H1 (cell line): ENCODE measurements around the gene KRTAP10-5. TPM values are rescaled to one million over a fixed set of nuclear protein-coding genes. Genes with fewer than 3 reads are reported as not detected.

Experiments used
- CTCF ChIA-PET: fragments of 300-600 bp; sonication (Branson Sonifier 250); formaldehyde crosslinking; loops from one replicate; lab custom pipeline; 2021; ENCODE audit not compliant: partially characterized antibody; lab: Charles Lee
- POLR2A ChIA-PET: fragments of 300-600 bp; sonication (Branson Sonifier 250); formaldehyde crosslinking; loops from one replicate; lab custom pipeline; 2021; ENCODE audit warnings: inconsistent platforms; ENCODE audit not compliant: partially characterized antibody; lab: Charles Lee
- DNase-seq, 2 experiments: peaks; one replicate each; pipeline versions ENCODE4 v3.0.0 to v3.0.0-alpha.2; 2010 to 2022; ENCODE audit warnings: low spot score in 2 of 2, low read depth in 1 of 2, mixed read lengths in 1 of 2
- FAIRE-seq: peaks from 2 replicates; lab custom pipeline; 2011; peaks lifted over from hg19 to GRCh38; lab: Jason Lieb, UNC
- H2AFZ ChIP-seq: 2 replicates; pipeline ENCODE4 v1.8.1; 2012; ENCODE audit warnings: low read length, inconsistent platforms
- H2AK5ac ChIP-seq: 2 replicates; pipeline ENCODE4 v1.6.1; 2013; ENCODE audit warnings: low read depth, low read length
- H2BK120ac ChIP-seq: replicated peaks from 2 replicates; pipeline ENCODE3; 2013; ENCODE audit warnings: low read depth, low read length, inconsistent platforms
- H2BK12ac ChIP-seq: 2 replicates; pipeline ENCODE4 v1.6.1; 2013; ENCODE audit warnings: low read depth, low read length
- H2BK15ac ChIP-seq: 2 replicates; pipeline ENCODE4 v1.6.1; 2013; ENCODE audit warnings: low read length
- H2BK20ac ChIP-seq: 2 replicates; pipeline ENCODE4 v1.6.1; 2013; ENCODE audit warnings: low read length
- H2BK5ac ChIP-seq: 2 replicates; pipeline ENCODE4 v1.6.1; 2013; ENCODE audit warnings: low read depth, low read length
- H3K14ac ChIP-seq: 2 replicates; pipeline ENCODE4 v1.6.1; 2013; ENCODE audit warnings: inconsistent platforms; ENCODE audit not compliant: insufficient read length
- H3K18ac ChIP-seq: 2 replicates; pipeline ENCODE4 v1.6.1; 2013; ENCODE audit warnings: low read length; ENCODE audit errors: extremely low read depth
- H3K23ac ChIP-seq: 2 replicates; pipeline ENCODE4 v1.6.1; 2013; ENCODE audit warnings: inconsistent platforms; ENCODE audit not compliant: insufficient read length
- H3K23me2 ChIP-seq: 2 replicates; pipeline ENCODE4 v1.6.1; 2013; ENCODE audit warnings: low read depth, low read length
- H3K27ac ChIP-seq: 2 replicates; pipeline ENCODE4 v1.6.1; 2011; ENCODE audit warnings: low read depth, low read length, inconsistent platforms
- H3K27me3 ChIP-seq, 4 experiments: replicated peaks in 1 of 4; 1 replicate in 1 of 4; 2 replicates in 3 of 4; pipeline versions ENCODE4 v1.6.1 to v1.8.1; 2011 to 2013; ENCODE audit warnings: low read length in 3 of 4, mild to moderate bottlenecking in 3 of 4, inconsistent platforms in 2 of 4, mixed read lengths in 2 of 4, moderate library complexity in 1 of 4; ENCODE audit not compliant: control insufficient read depth in 3 of 4, insufficient read depth in 3 of 4; ENCODE audit errors: extremely low read depth in 1 of 4
- H3K36me3 ChIP-seq, 4 experiments: 2 replicates each; pipeline versions ENCODE4 v1.6.1 to v1.8.1; 2011 to 2013; ENCODE audit warnings: mild to moderate bottlenecking in 4 of 4, low read length in 3 of 4, moderate library complexity in 2 of 4, control low read depth in 1 of 4, inconsistent platforms in 1 of 4; ENCODE audit not compliant: insufficient read depth in 4 of 4, control insufficient read depth in 2 of 4
- H3K4ac ChIP-seq: replicated peaks from 2 replicates; pipeline ENCODE3; 2013; ENCODE audit warnings: low read length, low read depth, mixed read lengths, inconsistent platforms; ENCODE audit not compliant: insufficient read length
- H3K4me1 ChIP-seq, 4 experiments: replicated peaks in 1 of 4; 1 replicate in 1 of 4; 2 replicates in 3 of 4; pipeline versions ENCODE4 v1.6.1 to v1.8.1; 2011 to 2013; ENCODE audit warnings: low read length in 3 of 4, inconsistent platforms in 2 of 4, mixed read lengths in 1 of 4; ENCODE audit not compliant: insufficient read depth in 4 of 4, control insufficient read depth in 3 of 4
- H3K4me2 ChIP-seq, 2 experiments: 2 replicates each; pipeline versions ENCODE4 v1.6.1 to v1.8.1; 2011 to 2013; ENCODE audit warnings: low read depth in 2 of 2, low read length in 2 of 2, control low read depth in 1 of 2, inconsistent platforms in 1 of 2, mild to moderate bottlenecking in 1 of 2; ENCODE audit not compliant: insufficient read depth in 1 of 2
- H3K4me3 ChIP-seq, 4 experiments: fragments of 200-600, 300-600 bp in 1 of 4; sonication (generic), shearing (Covaris generic), sonication (Bioruptor Twin) in 1 of 4; 2 replicates each; pipeline versions ENCODE4 v1.5.1 to v1.8.1; 2011 to 2016; ENCODE audit warnings: low read length in 4 of 4, low read depth in 3 of 4, control low read depth in 2 of 4, inconsistent platforms in 2 of 4, mild to moderate bottlenecking in 2 of 4, mixed read lengths in 1 of 4, moderate library complexity in 1 of 4; ENCODE audit not compliant: insufficient read depth in 2 of 4; ENCODE audit errors: extremely low read depth in 1 of 4
- H3K56ac ChIP-seq: replicated peaks from 2 replicates; pipeline ENCODE3; 2013; ENCODE audit warnings: low read depth, mild to moderate bottlenecking, mixed read lengths, low read length, inconsistent platforms; ENCODE audit not compliant: insufficient read length
- H3K79me1 ChIP-seq: 2 replicates; pipeline ENCODE4 v1.6.1; 2013; ENCODE audit warnings: low read depth, low read length, control low read depth
- H3K79me2 ChIP-seq, 2 experiments: 2 replicates each; pipeline versions ENCODE4 v1.6.1 to v1.8.1; 2012 to 2013; ENCODE audit warnings: low read length in 2 of 2, mild to moderate bottlenecking in 2 of 2, inconsistent platforms in 1 of 2; ENCODE audit not compliant: insufficient read depth in 2 of 2, control insufficient read depth in 1 of 2
- H3K9ac ChIP-seq, 4 experiments: replicated peaks in 1 of 4; 1 replicate in 1 of 4; 2 replicates in 3 of 4; pipeline versions ENCODE4 v1.6.1 to v1.8.1; 2011 to 2013; ENCODE audit warnings: low read depth in 3 of 4, low read length in 3 of 4, control low read depth in 2 of 4, mild to moderate bottlenecking in 2 of 4, moderate library complexity in 2 of 4, inconsistent platforms in 1 of 4; ENCODE audit errors: extremely low read depth in 1 of 4
- H3K9me3 ChIP-seq, 2 experiments: 2 replicates each; pipeline versions ENCODE4 v1.6.1 to v1.8.1; 2012 to 2013; ENCODE audit warnings: mild to moderate bottlenecking in 2 of 2, moderate library complexity in 2 of 2, control low read depth in 1 of 2, inconsistent platforms in 1 of 2, low read depth in 1 of 2, low read length in 1 of 2, mixed read lengths in 1 of 2; ENCODE audit not compliant: insufficient read depth in 2 of 2
- H4K20me1 ChIP-seq, 2 experiments: replicated peaks in 1 of 2; 2 replicates each; pipeline versions ENCODE3 to v1.8.1; 2011 to 2013; ENCODE audit warnings: inconsistent platforms in 2 of 2, low read length in 2 of 2, mild to moderate bottlenecking in 1 of 2; ENCODE audit not compliant: insufficient read depth in 2 of 2, control insufficient read depth in 1 of 2
- H4K5ac ChIP-seq: 2 replicates; pipeline ENCODE4 v1.6.1; 2013; ENCODE audit warnings: low read length, low read depth, mixed read lengths, inconsistent platforms; ENCODE audit not compliant: insufficient read length
- H4K8ac ChIP-seq: 2 replicates; pipeline ENCODE4 v1.8.0; 2013; ENCODE audit warnings: mild to moderate bottlenecking, moderate library complexity, low read length, inconsistent platforms; ENCODE audit not compliant: insufficient read depth; ENCODE audit errors: extremely low read depth
- H4K91ac ChIP-seq: replicated peaks from 2 replicates; pipeline ENCODE3; 2013; ENCODE audit warnings: low read length, mixed read lengths, inconsistent platforms; ENCODE audit not compliant: insufficient read length
- BACH1 ChIP-seq: IDR thresholded peaks from 2 replicates; pipeline ENCODE4 v1.6.1; 2012; ENCODE audit warnings: low read length, improper control_type of control experiment
- CBX8 ChIP-seq: fragments of 300-800, 300-1000 bp; sonication (generic); IDR thresholded peaks from 2 replicates; pipeline ENCODE4 v1.7.1; 2016; ENCODE audit warnings: low read depth, low read length, borderline replicate concordance
- CHD2 ChIP-seq: IDR thresholded peaks from 2 replicates; pipeline ENCODE4 v1.6.1; 2012; ENCODE audit warnings: low read length, improper control_type of control experiment
- EP300 ChIP-seq, 2 experiments: IDR thresholded peaks; 1 replicate in 1 of 2; 2 replicates in 1 of 2; pipeline ENCODE4 v1.6.1; 2011 to 2012; ENCODE audit warnings: low read depth in 2 of 2, low read length in 2 of 2, mild to moderate bottlenecking in 2 of 2, borderline replicate concordance in 1 of 2, inconsistent platforms in 1 of 2, moderate library complexity in 1 of 2
- GTF2F1 ChIP-seq: IDR thresholded peaks from 2 replicates; pipeline ENCODE4 v1.6.1; 2012; ENCODE audit warnings: low read depth, low read length, improper control_type of control experiment, borderline replicate concordance
- RXRA ChIP-seq: IDR thresholded peaks from 2 replicates; pipeline ENCODE4 v1.6.1; 2011; ENCODE audit warnings: low read depth, mild to moderate bottlenecking, low read length, moderate library complexity; ENCODE audit not compliant: insufficient read depth
- SRF ChIP-seq: IDR thresholded peaks from 2 replicates; pipeline ENCODE4 v1.6.1; 2011; ENCODE audit warnings: mild to moderate bottlenecking, low read depth, low read length, moderate library complexity
- WGBS, 2 experiments: shearing (Covaris generic) in 1 of 2; methylation state at CpG; one replicate each; pipeline versions ENCODE4 v1.1.6 to v1.1.7; 2013 to 2015; ENCODE audit warnings: low lambda C conversion rate in 2 of 2, mixed read lengths in 2 of 2, inconsistent platforms in 1 of 2, low coverage in 1 of 2, missing lambda C conversion rate in 1 of 2; ENCODE audit not compliant: insufficient replicate concordance in 2 of 2, insufficient coverage in 1 of 2, insufficient read length in 1 of 2; ENCODE audit errors: extremely low coverage in 1 of 2, missing lambda C conversion rate in 1 of 2; 5-methylcytosine and 5-hydroxymethylcytosine counted together
- polyA plus RNA-seq, 7 experiments: library from polyadenylated mRNA; depleted of rRNA in 3 of 7; stranded (reverse) in 5 of 7; unstranded in 2 of 7; fragments of >200 nt in 5 of 7; fragments of 200-250 nt in 2 of 7; gene quantifications; 1 replicate in 5 of 7; 2 replicates in 1 of 7; 4 replicates in 1 of 7; pipeline versions ENCODE4 v1.2.1 to v1.2.3, GENCODE V29; 2011 to 2013; ENCODE audit warnings: missing spikeins in 2 of 7, mixed read lengths in 2 of 7
- total RNA-seq: library from RNA; stranded (reverse); fragmentation: NEBNext Ultra II Directional; extraction: Animal tissue kit (Norgen Biotek cat#: 25700); gene quantifications from 2 replicates; pipeline ENCODE4 v1.2.1, GENCODE V29; 2021

The KRTAP10-5 gene
- total and polyA plus RNA-seq, 2 of the 8 experiments (the other 6 are each of a cell fraction or from before 2014, with no cell fraction given): 0.09 TPM; not detected in 1

GRCh38 chr21:44539046-44539445 lies 41.4 kb downstream of the KRTAP10-5 start:
- CTCF ChIA-PET: interaction anchor here (0.7 to 1.7 kb wide), 4 partner anchors 10 to 352 kb away, joined by 3 to 4 read pairs (median 3); no protein-coding TSS in a partner anchor
- Histone ChIP-seq H2AK5ac (no peak overlapping the region), H2BK5ac (no peak overlapping the region), H2BK20ac (no peak overlapping the region), H2BK120ac (no peak overlapping the region), H3K14ac (no peak overlapping the region), H3K18ac (no peak overlapping the region), H4K20me1 (no peaks in the 10 kb centered on the region), H3K23me2 (no peaks in the 10 kb centered on the region), H3K36me3 (no peaks in the 10 kb centered on the region), H3K9me3 (0 out of 4 replicates have a peak, but pooled peaks cover 0 to 3% of the 10 kb centered on the region in 2 experiments), H3K4me2 (no peak overlapping the region), H4K5ac (no peak overlapping the region), H3K4ac (no peak overlapping the region), H2AFZ (no peak overlapping the region), H4K91ac (no peak overlapping the region), H3K4me3 (no peak overlapping the region), H3K27me3 (no peaks in the 10 kb centered on the region), H3K27ac (no peak overlapping the region), H3K56ac (no peak overlapping the region), H4K8ac (no peak overlapping the region), H3K79me1 (no peaks in the 10 kb centered on the region), H2BK15ac (no peak overlapping the region), H3K79me2 (no peaks in the 10 kb centered on the region), H3K4me1 (peaks cover 0 to 2% (median 0%) of the 10 kb centered on the region in 4 experiments; a peak in 1 of 7 replicates), H3K23ac (no peak overlapping the region), H3K9ac (no peak overlapping the region), H2BK12ac (no peak overlapping the region)
- no peak for FAIRE-seq
- no peak for DNase-seq
- 78% methylated on average over 6 of the region's 14 CpGs; no CpG with 5 or more reads in 1 of the 2 experiments for WGBS, 2 experiments
- POLR2A ChIA-PET: no interaction called here
- TF ChIP-seq CHD2 (no peak), CBX8 (no peak), GTF2F1 (no peak), SRF (no peak), BACH1 (no peak), RXRA (no peak), EP300 (IDR thresholded peaks at IDR 0.05; ENCODE audit: borderline replicate concordance in 1 of 2, low read depth in 2 of 2, low read length in 2 of 2) (no peak)
